Loucy (cell line): ENCODE measurements around the gene UQCC2.
A peak's percentile ranks its signal among the peaks of the same experiment; 100 is the strongest.

Experiments used
- H2AFZ ChIP-seq: fragments of 200-600 bp; sonication (generic); 2 replicates; pipeline ENCODE4 v1.6.0; 2016; ENCODE audit warnings: antibody characterized with exemption, mild to moderate bottlenecking, low read length, moderate library complexity
- H3F3A ChIP-seq: fragments of 200-600 bp; 2 replicates; pipeline ENCODE4 v1.6.0; 2016; ENCODE audit warnings: antibody characterized with exemption, low read depth, mild to moderate bottlenecking
- H3K27me3 ChIP-seq: fragments of 200-600 bp; sonication (generic); 2 replicates; pipeline ENCODE4 v1.6.1; 2014; ENCODE audit warnings: low read length, mild to moderate bottlenecking; ENCODE audit not compliant: insufficient read depth, poor library complexity, severe bottlenecking
- H3K36me3 ChIP-seq: fragments of 200-600 bp; sonication (generic); 2 replicates; pipeline ENCODE4 v1.6.1; 2016; ENCODE audit warnings: low read length; ENCODE audit not compliant: insufficient read depth
- H3K4me1 ChIP-seq: fragments of 200-600 bp; sonication (generic); 2 replicates; pipeline ENCODE4 v1.5.1; 2014; ENCODE audit warnings: low read length, mild to moderate bottlenecking; ENCODE audit not compliant: insufficient read depth, poor library complexity, severe bottlenecking
- H3K4me2 ChIP-seq: fragments of 200-600 bp; sonication (generic); 2 replicates; pipeline ENCODE4 v1.6.0; 2014; ENCODE audit warnings: antibody characterized with exemption, low read length, low read depth, mild to moderate bottlenecking; ENCODE audit not compliant: poor library complexity, severe bottlenecking
- H3K4me3 ChIP-seq: fragments of 200-600 bp; sonication (generic); 2 replicates; pipeline ENCODE4 v1.5.1; 2014; ENCODE audit warnings: low read length, mild to moderate bottlenecking, mixed read lengths; ENCODE audit not compliant: poor library complexity, severe bottlenecking
- H3K79me2 ChIP-seq: fragments of 200-600 bp; sonication (generic); 2 replicates; pipeline ENCODE4 v1.6.1; 2014; ENCODE audit warnings: low read length; ENCODE audit not compliant: insufficient read depth
- H3K9ac ChIP-seq: fragments of 200-600 bp; sonication (generic); 2 replicates; pipeline ENCODE4 v1.6.0; 2014; ENCODE audit warnings: mild to moderate bottlenecking, low read depth, low read length, moderate library complexity; ENCODE audit not compliant: poor library complexity, severe bottlenecking
- H3K9me2 ChIP-seq: fragments of 200-600 bp; sonication (generic); replicated peaks from 2 replicates; pipeline ENCODE4 v1.6.1; 2016; ENCODE audit warnings: low read depth, low read length, mixed read lengths
- H3K9me3 ChIP-seq: fragments of 200-600 bp; sonication (generic); 2 replicates; pipeline ENCODE4 v1.6.1; 2014; ENCODE audit warnings: mild to moderate bottlenecking, antibody characterized with exemption, low read length, low read depth; ENCODE audit not compliant: insufficient read depth
- H4K20me1 ChIP-seq: fragments of 200-600 bp; sonication (generic); 2 replicates; pipeline ENCODE4 v1.6.0; 2014; ENCODE audit warnings: antibody characterized with exemption, low read length, mild to moderate bottlenecking; ENCODE audit not compliant: insufficient read depth, poor library complexity, severe bottlenecking
- CTCF ChIP-seq: fragments of 200-600 bp; sonication (generic); conservative IDR thresholded peaks from 2 replicates; pipeline ENCODE4 v1.5.1; 2014; ENCODE audit warnings: mild to moderate bottlenecking, antibody characterized with exemption, low read length
- EZH2phosphoT487 ChIP-seq: fragments of 200-600 bp; IDR thresholded peaks from 2 replicates; pipeline ENCODE4 v1.6.1; 2018; ENCODE audit warnings: antibody characterized with exemption, mild to moderate bottlenecking, moderate library complexity, borderline replicate concordance

UQCC2 gene

GRCh38 chr6:33710296-33711121 is 991 bp downstream of the UQCC2 start:
- Histone ChIP-seq H3K4me2 (peak overlapping the region; percentile 92), H3K27me3 (no peaks in the 10 kb centered on the region), H3K79me2 (peaks cover 23% of the 10 kb centered on the region), H3K9me2 (no peaks in the 10 kb centered on the region), H4K20me1 (peaks cover 4% of the 10 kb centered on the region), H2AFZ (peak overlapping the region; percentile 93; the same call in 1 of the 2 replicates), H3K36me3 (no peaks in the 10 kb centered on the region), H3K4me1 (peaks cover 35% of the 10 kb centered on the region), H3F3A (no peaks in the 10 kb centered on the region), H3K9me3 (no peaks in the 10 kb centered on the region), H3K9ac (peak overlapping the region; percentile 84), H3K4me3 (peak overlapping the region; percentile 82)
- no peak for TF ChIP-seq CTCF
- no peak for TF ChIP-seq EZH2phosphoT487

DNA sequence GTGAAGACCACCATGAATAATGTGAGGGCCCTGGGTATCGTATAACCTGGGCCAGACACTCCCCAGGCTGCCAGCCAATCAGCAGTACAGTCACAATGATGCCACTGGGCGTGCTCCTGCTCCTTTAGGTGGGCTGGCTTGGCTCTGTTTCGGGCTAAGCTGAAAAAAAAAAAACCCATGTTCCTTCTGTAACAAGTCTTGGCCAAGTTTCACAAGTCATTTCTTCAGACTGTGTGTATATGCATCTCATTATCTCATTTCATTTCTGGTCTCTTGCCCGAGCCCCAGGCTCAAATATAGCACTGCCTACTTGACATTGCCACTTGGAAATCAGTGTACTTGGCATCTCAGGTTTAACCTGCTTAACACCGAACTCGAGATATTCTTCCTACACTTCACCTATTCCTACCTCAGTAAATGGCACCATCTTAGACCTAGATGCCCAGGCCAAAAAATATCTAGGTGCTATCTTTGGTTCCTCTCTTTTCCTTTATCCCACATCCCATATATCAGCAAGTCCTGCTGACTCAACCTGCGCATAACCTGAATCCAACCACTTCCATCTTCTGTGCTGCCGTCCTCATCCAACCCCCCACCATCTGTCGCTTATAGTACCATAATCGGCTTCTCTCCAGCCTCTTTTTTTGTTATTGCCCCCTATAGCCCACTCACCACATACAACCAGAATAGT is 1.8 kb downstream of the UQCC2 start:
- no peaks in the 10 kb centered on the region for H3K36me3 ChIP-seq
- H3F3A ChIP-seq: no peaks in the 10 kb centered on the region
- H3K4me1 ChIP-seq: peaks cover 35% of the 10 kb centered on the region
- TF ChIP-seq CTCF: no peak
- TF ChIP-seq EZH2phosphoT487: no peak
- no peak overlapping the region for H2AFZ ChIP-seq
- peak overlapping the region; percentile 84 for H3K9ac ChIP-seq
- peaks cover 23% of the 10 kb centered on the region for H3K79me2 ChIP-seq
- no peaks in the 10 kb centered on the region for H3K9me3 ChIP-seq
- H3K9me2 ChIP-seq: no peaks in the 10 kb centered on the region
- peak overlapping the region; percentile 92 for H3K4me2 ChIP-seq
- H3K4me3 ChIP-seq: peak overlapping the region; percentile 82
- no peaks in the 10 kb centered on the region for H3K27me3 ChIP-seq
- peaks cover 4% of the 10 kb centered on the region for H4K20me1 ChIP-seq

DNA sequence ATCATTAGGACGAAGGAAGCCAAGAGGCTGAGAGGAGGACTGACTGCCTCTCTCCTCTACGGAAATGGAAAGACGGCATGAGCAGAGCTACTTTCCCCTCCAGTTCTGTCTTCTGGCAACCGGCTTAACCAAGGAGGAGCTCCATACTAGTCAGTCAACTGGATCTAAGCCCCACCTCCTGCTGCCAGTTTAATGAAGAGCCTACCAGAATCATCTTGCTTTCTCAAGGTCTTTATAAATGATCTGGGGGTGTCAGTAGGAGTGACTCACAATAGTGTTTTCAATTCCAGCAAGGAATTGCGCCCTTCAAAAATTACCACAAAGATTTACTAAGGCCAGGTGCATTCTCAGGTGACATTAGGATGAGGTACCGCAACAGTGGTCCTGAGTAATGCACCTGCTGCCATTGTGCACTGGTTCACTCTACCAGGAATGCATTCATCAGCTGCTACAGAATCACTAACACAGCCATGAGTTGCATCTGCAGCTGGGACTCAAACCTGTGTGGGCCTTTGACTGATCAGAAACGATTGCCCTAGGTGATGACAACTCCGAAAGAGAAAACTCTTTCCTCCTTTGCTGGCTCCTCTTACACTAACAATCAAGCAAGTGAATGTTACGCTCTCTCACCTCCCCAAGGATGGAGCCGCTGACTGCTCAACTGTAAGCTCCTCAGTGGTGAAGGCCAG is 2.8 kb downstream of the UQCC2 start:
- peaks cover 23% of the 10 kb centered on the region for H3K79me2 ChIP-seq
- TF ChIP-seq EZH2phosphoT487 (no peak), CTCF (no peak)
- H3K9me2 ChIP-seq: no peaks in the 10 kb centered on the region
- no peaks in the 10 kb centered on the region for H3K9me3 ChIP-seq
- H3F3A ChIP-seq: no peaks in the 10 kb centered on the region
- H3K27me3 ChIP-seq: no peaks in the 10 kb centered on the region
- H3K36me3 ChIP-seq: no peaks in the 10 kb centered on the region
- H2AFZ ChIP-seq: no peak overlapping the region
- peaks cover 4% of the 10 kb centered on the region for H4K20me1 ChIP-seq
- H3K9ac ChIP-seq: no peak overlapping the region
- peak overlapping the region; percentile 92 for H3K4me2 ChIP-seq
- H3K4me1 ChIP-seq: peaks cover 35% of the 10 kb centered on the region
- H3K4me3 ChIP-seq: peak overlapping the region; percentile 13
